ENCODE data around the gene MYRF. TPM values are rescaled to one million over a fixed set of nuclear protein-coding genes. Genes with fewer than 3 reads are reported as not detected.

The MYRF gene
- total RNA-seq, 3 donors from 2014 or later (not counting 1 experiment from before 2014, with no cell fraction given), result 4.9 to 15.3 (median 7.3) TPM

GRCh38 chr11:61739413-61739812 lies 13.0 kb upstream of the MYRF start:
- Histone ChIP-seq H3K9me3 (ENCODE audit: control insufficient read depth, insufficient read depth, low read length) (no peaks in the 10 kb centered on the region), H3K4me3 (ENCODE audit: low read length) (no peak overlapping the region), H3K36me3 (ENCODE audit: control insufficient read depth, insufficient read depth, low read length) (no peaks in the 10 kb centered on the region), H3K4me1 (ENCODE audit: control insufficient read depth, insufficient read depth, low read length) (no peaks in the 10 kb centered on the region), H3K27me3 (ENCODE audit: control insufficient read depth, insufficient read depth, low read length) (no peaks in the 10 kb centered on the region), H3K27ac (ENCODE audit: low read length) (no peak overlapping the region)
- DNase-seq (no peak), ATAC-seq (no peak)
- 91% methylated on average over 15 of the region's 15 CpGs for WGBS (ENCODE audit: insufficient coverage)
- H3K4me1 Mint-ChIP-seq, result no peaks in the 10 kb centered on the region
- intact Hi-C loops (cut with micrococcal nuclease), result no loop called here
- TF ChIP-seq CTCF (IDR thresholded peaks at IDR 0.05), result no peak
- no peak overlapping the region for H3K27ac Mint-ChIP-seq
- no peaks in the 10 kb centered on the region for H3K27me3 Mint-ChIP-seq (ENCODE audit: low read depth in 2 of 2)
- no peaks in the 10 kb centered on the region for H3K36me3 Mint-ChIP-seq
- H3K4me3 Mint-ChIP-seq, result no peak overlapping the region
- H3K9me3 Mint-ChIP-seq, result no peaks in the 10 kb centered on the region

- TF ChIP-seq CTCF (IDR thresholded peaks at IDR 0.05), result no peak
- no peak for DNase-seq
- Mint-ChIP-seq H3K27ac (no peak overlapping the region), H3K36me3 (no peaks in the 10 kb centered on the region), H3K4me1 (no peaks in the 10 kb centered on the region), H3K4me3 (no peak overlapping the region), H3K27me3 (ENCODE audit: low read depth in 2 of 2) (no peaks in the 10 kb centered on the region), H3K9me3 (no peaks in the 10 kb centered on the region)
- no peaks in the 10 kb centered on the region for H3K36me3 ChIP-seq (ENCODE audit: control insufficient read depth, insufficient read depth, low read length)
- no peak overlapping the region for H3K4me3 ChIP-seq (ENCODE audit: low read length)
- intact Hi-C loops (cut with micrococcal nuclease), result no loop called here
- WGBS (ENCODE audit: insufficient coverage), result 77% methylated on average over 7 of the region's 7 CpGs
- no peak for ATAC-seq
- no peaks in the 10 kb centered on the region for H3K4me1 ChIP-seq (ENCODE audit: control insufficient read depth, insufficient read depth, low read length)
- no peaks in the 10 kb centered on the region for H3K9me3 ChIP-seq (ENCODE audit: control insufficient read depth, insufficient read depth, low read length)
- no peaks in the 10 kb centered on the region for H3K27me3 ChIP-seq (ENCODE audit: control insufficient read depth, insufficient read depth, low read length)
- no peak overlapping the region for H3K27ac ChIP-seq (ENCODE audit: low read length)
Measured at GRCh38 chr11:61739966-61740365, 12.5 kb upstream of the MYRF start.

GRCh38 chr11:61742391-61742790 lies 10.0 kb upstream of the MYRF start:
- intact Hi-C loops (cut with micrococcal nuclease), result no loop called here
- no peaks in the 10 kb centered on the region for H3K9me3 ChIP-seq (ENCODE audit: control insufficient read depth, insufficient read depth, low read length)
- no peak for TF ChIP-seq CTCF (IDR thresholded peaks at IDR 0.05)
- no peak overlapping the region for H3K27ac ChIP-seq (ENCODE audit: low read length)
- Mint-ChIP-seq H3K36me3 (no peaks in the 10 kb centered on the region), H3K4me1 (no peaks in the 10 kb centered on the region), H3K27ac (no peak overlapping the region), H3K27me3 (ENCODE audit: low read depth in 2 of 2) (no peaks in the 10 kb centered on the region), H3K9me3 (no peaks in the 10 kb centered on the region), H3K4me3 (no peak overlapping the region)
- H3K4me3 ChIP-seq (ENCODE audit: low read length), result no peak overlapping the region
- no peaks in the 10 kb centered on the region for H3K4me1 ChIP-seq (ENCODE audit: control insufficient read depth, insufficient read depth, low read length)
- DNase-seq, result no peak
- ATAC-seq, result no peak
- 68% methylated on average over 7 of the region's 7 CpGs for WGBS (ENCODE audit: insufficient coverage)
- H3K36me3 ChIP-seq (ENCODE audit: control insufficient read depth, insufficient read depth, low read length), result no peaks in the 10 kb centered on the region
- no peaks in the 10 kb centered on the region for H3K27me3 ChIP-seq (ENCODE audit: control insufficient read depth, insufficient read depth, low read length)

GRCh38 chr11:61743486-61744095 lies 8.8 kb upstream of the MYRF start:
- intact Hi-C loops (cut with micrococcal nuclease), result no loop called here
- H3K27ac Mint-ChIP-seq, result no peak overlapping the region
- no peak overlapping the region for H3K27ac ChIP-seq (ENCODE audit: low read length)
- H3K36me3 ChIP-seq (ENCODE audit: control insufficient read depth, insufficient read depth, low read length), result no peaks in the 10 kb centered on the region
- H3K9me3 Mint-ChIP-seq, result no peaks in the 10 kb centered on the region
- TF ChIP-seq CTCF (IDR thresholded peaks at IDR 0.05), result no peak
- no peaks in the 10 kb centered on the region for H3K27me3 Mint-ChIP-seq (ENCODE audit: low read depth in 2 of 2)
- WGBS (ENCODE audit: insufficient coverage), result 93% methylated on average over 42 of the region's 42 CpGs
- no peaks in the 10 kb centered on the region for H3K4me1 ChIP-seq (ENCODE audit: control insufficient read depth, insufficient read depth, low read length)
- no peaks in the 10 kb centered on the region for H3K9me3 ChIP-seq (ENCODE audit: control insufficient read depth, insufficient read depth, low read length)
- ATAC-seq, result no peak
- H3K4me3 ChIP-seq (ENCODE audit: low read length), result no peak overlapping the region
- H3K27me3 ChIP-seq (ENCODE audit: control insufficient read depth, insufficient read depth, low read length), result no peaks in the 10 kb centered on the region
- no peaks in the 10 kb centered on the region for H3K36me3 Mint-ChIP-seq
- DNase-seq, result no peak
- no peaks in the 10 kb centered on the region for H3K4me1 Mint-ChIP-seq
- no peak overlapping the region for H3K4me3 Mint-ChIP-seq
